H9 (cell line): ENCODE results near the gene DIP2C. TPM values are rescaled to one million over a fixed set of nuclear protein-coding genes. Genes with fewer than 3 reads are reported as not detected.

ENCODE experiments used
- DNase-seq: peaks from one replicate; pipeline ENCODE4 v3.0.0-alpha.2; 2017
- H2AFZ ChIP-seq: one replicate; pipeline ENCODE4 v1.6.1; 2013; ENCODE audit warnings: mild to moderate bottlenecking, low read length, control low read depth, moderate library complexity
- H2AK5ac ChIP-seq: 2 replicates; pipeline ENCODE4 v1.6.1; 2013; ENCODE audit warnings: low read length, control low read depth, mixed read lengths; ENCODE audit not compliant: insufficient read length
- H2BK120ac ChIP-seq: one replicate; pipeline ENCODE4 v1.6.1; 2013; ENCODE audit warnings: low read depth, mild to moderate bottlenecking, low read length, control low read depth, inconsistent platforms; ENCODE audit not compliant: poor library complexity, severe bottlenecking
- H2BK12ac ChIP-seq: 2 replicates; pipeline ENCODE4 v1.6.1; 2013; ENCODE audit warnings: low read length, control low read depth, mixed read lengths, low read depth; ENCODE audit not compliant: insufficient read length
- H2BK15ac ChIP-seq: 2 replicates; pipeline ENCODE4 v1.6.1; 2013; ENCODE audit warnings: low read depth, low read length, control low read depth
- H2BK20ac ChIP-seq: one replicate; pipeline ENCODE4 v1.6.1; 2013; ENCODE audit warnings: low read depth, mild to moderate bottlenecking, low read length, control low read depth, inconsistent platforms; ENCODE audit not compliant: poor library complexity, severe bottlenecking
- H2BK5ac ChIP-seq: 2 replicates; pipeline ENCODE4 v1.6.1; 2013; ENCODE audit warnings: low read length, control low read depth, mixed read lengths; ENCODE audit not compliant: insufficient read length
- H3K14ac ChIP-seq: 2 replicates; pipeline ENCODE4 v1.6.1; 2013; ENCODE audit warnings: low read length, control low read depth; ENCODE audit not compliant: insufficient read depth
- H3K18ac ChIP-seq: 2 replicates; pipeline ENCODE4 v1.6.1; 2013; ENCODE audit warnings: low read depth, mild to moderate bottlenecking, mixed read lengths, low read length, control low read depth; ENCODE audit not compliant: insufficient read length
- H3K23ac ChIP-seq: 2 replicates; pipeline ENCODE4 v1.6.1; 2013; ENCODE audit warnings: low read length, control low read depth, mixed read lengths, low read depth; ENCODE audit not compliant: insufficient read length
- H3K23me2 ChIP-seq: 2 replicates; pipeline ENCODE4 v1.6.1; 2013; ENCODE audit warnings: low read depth, mild to moderate bottlenecking, mixed read lengths, low read length, control low read depth; ENCODE audit not compliant: insufficient read length, poor library complexity, severe bottlenecking
- H3K27ac ChIP-seq: 2 replicates; pipeline ENCODE4 v1.5.1; 2013; ENCODE audit warnings: low read length, control low read depth, mixed read lengths, low read depth; ENCODE audit not compliant: insufficient read length
- H3K27me3 ChIP-seq: 2 replicates; pipeline ENCODE4 v1.6.1; 2013; ENCODE audit warnings: low read length, control low read depth, inconsistent platforms; ENCODE audit not compliant: insufficient read depth
- H3K4ac ChIP-seq: 2 replicates; pipeline ENCODE4 v1.6.1; 2013; ENCODE audit warnings: low read depth, mild to moderate bottlenecking, control low read depth, inconsistent platforms, low read length, moderate library complexity
- H3K4me1 ChIP-seq: 2 replicates; pipeline ENCODE4 v1.6.1; 2013; ENCODE audit warnings: low read length, control low read depth, inconsistent platforms; ENCODE audit not compliant: insufficient read depth
- H3K4me2 ChIP-seq: 2 replicates; pipeline ENCODE4 v1.6.1; 2013; ENCODE audit warnings: low read length, control low read depth, mixed read lengths; ENCODE audit not compliant: insufficient read length, insufficient read depth
- H3K56ac ChIP-seq: 2 replicates; pipeline ENCODE4 v1.6.1; 2013; ENCODE audit warnings: low read depth, mild to moderate bottlenecking, mixed read lengths, low read length, control low read depth; ENCODE audit not compliant: insufficient read length
- H3K79me1 ChIP-seq: 2 replicates; pipeline ENCODE4 v1.6.1; 2013; ENCODE audit warnings: low read depth, mild to moderate bottlenecking, moderate library complexity, low read length, control low read depth, inconsistent platforms; ENCODE audit not compliant: insufficient read depth, poor library complexity, severe bottlenecking
- H3K79me2 ChIP-seq: 2 replicates; pipeline ENCODE4 v1.6.1; 2013; ENCODE audit warnings: low read length, control low read depth, inconsistent platforms; ENCODE audit not compliant: insufficient read depth
- H3K9ac ChIP-seq: 2 replicates; pipeline ENCODE4 v1.6.1; 2013; ENCODE audit warnings: low read length, control low read depth, mixed read lengths; ENCODE audit not compliant: insufficient read length; ENCODE audit errors: extremely low read depth
- H3K9me3 ChIP-seq: one replicate; pipeline ENCODE4 v1.6.1; 2013; ENCODE audit warnings: low read depth, low read length, inconsistent platforms; ENCODE audit not compliant: control insufficient read depth
- H3T11ph ChIP-seq: one replicate; pipeline ENCODE4 v1.6.1; 2013; ENCODE audit warnings: mild to moderate bottlenecking, low read length, control low read depth, inconsistent platforms
- H4K20me1 ChIP-seq: one replicate; pipeline ENCODE4 v1.6.1; 2013; ENCODE audit not compliant: control insufficient read depth, insufficient read length, insufficient read depth
- H4K5ac ChIP-seq: 2 replicates; pipeline ENCODE4 v1.6.1; 2013; ENCODE audit warnings: low read depth, mild to moderate bottlenecking, mixed read lengths, low read length, control low read depth; ENCODE audit not compliant: insufficient read length
- H4K8ac ChIP-seq: replicated peaks from 2 replicates; pipeline ENCODE4 v1.6.1; 2013; ENCODE audit warnings: low read length, control low read depth, mixed read lengths, low read depth; ENCODE audit not compliant: insufficient read length
- H4K91ac ChIP-seq: 2 replicates; pipeline ENCODE4 v1.6.1; 2013; ENCODE audit warnings: low read depth, mild to moderate bottlenecking, moderate library complexity, mixed read lengths, low read length, control low read depth; ENCODE audit not compliant: insufficient read length
- H3K27ac Mint-ChIP-seq, 3 experiments: 2 replicates in 2 of 3; 3 replicates in 1 of 3; pipeline ENCODE4 v1.8.0; 2020 to 2021; ENCODE audit warnings: mixed read lengths in 3 of 3, mild to moderate bottlenecking in 1 of 3, moderate library complexity in 1 of 3
- H3K27me3 Mint-ChIP-seq: 2 replicates; pipeline ENCODE4 v1.8.0; 2021; ENCODE audit warnings: low read depth, mild to moderate bottlenecking, moderate library complexity, mixed read lengths
- H3K36me3 Mint-ChIP-seq, 3 experiments: 2 replicates in 2 of 3; 3 replicates in 1 of 3; pipeline ENCODE4 v1.8.0; 2020 to 2021; ENCODE audit warnings: low read depth in 3 of 3, mixed read lengths in 3 of 3; ENCODE audit not compliant: insufficient read depth in 1 of 3
- H3K4me1 Mint-ChIP-seq, 2 experiments: 2 replicates each; pipeline ENCODE4 v1.8.0; 2020; ENCODE audit warnings: mixed read lengths in 2 of 2
- H3K4me3 Mint-ChIP-seq, 2 experiments: 2 replicates in 1 of 2; 3 replicates in 1 of 2; pipeline ENCODE4 v1.8.0; 2020 to 2021; ENCODE audit warnings: mild to moderate bottlenecking in 2 of 2, mixed read lengths in 2 of 2, moderate library complexity in 1 of 2
- H3K9me3 Mint-ChIP-seq, 2 experiments: 2 replicates in 1 of 2; 3 replicates in 1 of 2; pipeline ENCODE4 v1.8.0; 2020; ENCODE audit warnings: mild to moderate bottlenecking in 2 of 2, mixed read lengths in 2 of 2, moderate library complexity in 1 of 2
- CTCF ChIP-seq: fragments of 200-600 bp; sonication (generic); conservative IDR thresholded peaks from 3 replicates; pipeline ENCODE4 v1.8.0; 2021; ENCODE audit warnings: antibody characterized with exemption, mild to moderate bottlenecking
- WGBS: extraction: QIAGEN DNeasy Blood & Tissue Kit; methylation state at CpG from one replicate; pipeline ENCODE4 v1.1.7; 2013; ENCODE audit warnings: missing lambda C conversion rate, low lambda C conversion rate, mixed read lengths; ENCODE audit not compliant: insufficient read length; ENCODE audit errors: extremely low coverage; 5-methylcytosine and 5-hydroxymethylcytosine counted together
- total RNA-seq: library from RNA; stranded (reverse); gene quantifications from 2 replicates; pipeline ENCODE4 v1.2.1, GENCODE V29; 2021

The DIP2C gene
- total RNA-seq, 1 experiment from 2014 or later, result 7.9 TPM

- Histone ChIP-seq H2BK12ac (no peak overlapping the region), H3K23ac (no peak overlapping the region), H3K27ac (no peak overlapping the region), H2AFZ (no peak overlapping the region), H3K79me1 (no peaks in the 10 kb centered on the region), H3K14ac (peak overlapping the region; percentile 58), H2BK120ac (no peak overlapping the region), H3K4ac (no peak overlapping the region), H3K27me3 (no peaks in the 10 kb centered on the region; the same call in 1 of the 2 replicates), H2AK5ac (no peak overlapping the region), H2BK20ac (no peak overlapping the region), H4K91ac (no peak overlapping the region), H3K18ac (no peak overlapping the region), H3K9ac (peak overlapping the region; percentile 2), H3T11ph (no peak overlapping the region), H3K79me2 (peaks cover 1% of the 10 kb centered on the region; the same call in 1 of the 2 replicates), H3K4me1 (no peaks in the 10 kb centered on the region), H4K8ac (no peak overlapping the region), H2BK5ac (no peak overlapping the region), H4K5ac (no peak overlapping the region), H3K56ac (no peak overlapping the region), H2BK15ac (no peak overlapping the region), H3K9me3 (no peaks in the 10 kb centered on the region), H4K20me1 (no peaks in the 10 kb centered on the region), H3K4me2 (peak overlapping the region; percentile 64), H3K23me2 (peaks cover 9% of the 10 kb centered on the region)
- Mint-ChIP-seq H3K36me3 (peaks cover 0 to 6% (median 0%) of the 10 kb centered on the region in 3 experiments; a peak in 3 of 7 replicates), H3K4me1 (peaks cover 14 to 20% of the 10 kb centered on the region in 2 experiments), H3K27me3 (peaks cover 47% of the 10 kb centered on the region), H3K27ac (no peak overlapping the region; a peak in 1 of 7 replicates), H3K9me3 (peaks cover 0 to 2% of the 10 kb centered on the region in 2 experiments; a peak in 1 of 5 replicates), H3K4me3 (peak overlapping the region; percentile 69 to 83)
- DNase-seq, result no peak
- no peak for TF ChIP-seq CTCF
- WGBS, result no CpG with 5 or more reads among the region's 57 CpGs
These were observed 952 bp downstream of the DIP2C start for GRCh38 chr10:688312-689120.
